CD4-positive, CD25-positive, alpha-beta regulatory T cell (primary cell): ENCODE measurements around the gene SMIM29. TPM values are rescaled to one million over a fixed set of nuclear protein-coding genes. Genes with fewer than 3 reads are reported as not detected.

ENCODE experiments used
- ATAC-seq, 2 donors: fragments of 150-1000 bp; cut with Tn5 transposase; one replicate each; pipeline ENCODE4 v1.10.0; 2021; ENCODE audit warnings: low read depth in 2 of 2, moderate number of reproducible peaks in 2 of 2, moderate library complexity in 1 of 2
- DNase-seq, 3 donors: peaks; one replicate each; pipeline versions ENCODE4 v3.0.0 to v3.0.0-alpha.2; 2012 to 2022; ENCODE audit warnings: mixed read lengths in 1 of 3
- H3K27ac ChIP-seq: one replicate; pipeline ENCODE4 v1.7.0; 2013; ENCODE audit warnings: mild to moderate bottlenecking, low read length; ENCODE audit not compliant: insufficient read depth, poor library complexity, severe bottlenecking
- H3K27me3 ChIP-seq: one replicate; pipeline ENCODE4 v1.7.0; 2013; ENCODE audit warnings: low read length; ENCODE audit not compliant: control insufficient read depth, insufficient read depth
- H3K36me3 ChIP-seq: one replicate; pipeline ENCODE4 v1.7.0; 2013; ENCODE audit warnings: mild to moderate bottlenecking, low read length, moderate library complexity; ENCODE audit not compliant: control insufficient read depth, insufficient read depth
- H3K4me1 ChIP-seq: 2 replicates; pipeline ENCODE4 v1.7.0; 2013; ENCODE audit warnings: mild to moderate bottlenecking, low read length; ENCODE audit not compliant: insufficient read depth, control insufficient read depth, poor library complexity, severe bottlenecking
- H3K4me3 ChIP-seq: one replicate; pipeline ENCODE4 v1.7.0; 2013; ENCODE audit warnings: low read depth, mild to moderate bottlenecking, low read length, moderate library complexity
- H3K9me3 ChIP-seq, 2 experiments: 1 replicate in 1 of 2; 2 replicates in 1 of 2; pipeline ENCODE4 v1.7.0; 2013; ENCODE audit warnings: low read length in 2 of 2, mild to moderate bottlenecking in 1 of 2, moderate library complexity in 1 of 2; ENCODE audit not compliant: control insufficient read depth in 2 of 2
- H3K27ac Mint-ChIP-seq, 3 donors: one replicate each; pipeline ENCODE4 v1.8.0; 2020 to 2022; ENCODE audit warnings: mild to moderate bottlenecking in 3 of 3, mixed read lengths in 3 of 3, moderate library complexity in 2 of 3
- H3K27me3 Mint-ChIP-seq: one replicate; pipeline ENCODE4 v1.8.0; 2022; ENCODE audit warnings: mild to moderate bottlenecking, mixed read lengths
- H3K36me3 Mint-ChIP-seq: one replicate; pipeline ENCODE4 v1.8.0; 2020; ENCODE audit warnings: mixed read lengths
- H3K4me1 Mint-ChIP-seq, 4 donors: one replicate each; pipeline ENCODE4 v1.8.0; 2020 to 2022; ENCODE audit warnings: mixed read lengths in 4 of 4, mild to moderate bottlenecking in 1 of 4
- H3K4me3 Mint-ChIP-seq, 4 donors: one replicate each; pipeline ENCODE4 v1.8.0; 2020 to 2022; ENCODE audit warnings: mild to moderate bottlenecking in 4 of 4, mixed read lengths in 4 of 4, moderate library complexity in 3 of 4
- H3K9me3 Mint-ChIP-seq, 7 donors: one replicate each; pipeline ENCODE4 v1.8.0; 2020 to 2022; ENCODE audit warnings: mixed read lengths in 7 of 7, mild to moderate bottlenecking in 3 of 7, moderate library complexity in 2 of 7
- polyA plus RNA-seq, 4 donors: library from polyadenylated mRNA; unstranded; fragments of 300-500 nt; fragmentation: Illumina TruSeq; gene quantifications; one replicate each; pipeline ENCODE4 v1.2.3, GENCODE V29; 2021
- total RNA-seq: library from RNA; stranded (reverse); gene quantifications from one replicate; pipeline ENCODE4 v1.2.3, GENCODE V29; 2022

SMIM29 gene
- 29.2 TPM for total RNA-seq
- polyA plus RNA-seq: 10 to 100 TPM; 47.7 to 82.3 (median 60.7) TPM

DNA sequence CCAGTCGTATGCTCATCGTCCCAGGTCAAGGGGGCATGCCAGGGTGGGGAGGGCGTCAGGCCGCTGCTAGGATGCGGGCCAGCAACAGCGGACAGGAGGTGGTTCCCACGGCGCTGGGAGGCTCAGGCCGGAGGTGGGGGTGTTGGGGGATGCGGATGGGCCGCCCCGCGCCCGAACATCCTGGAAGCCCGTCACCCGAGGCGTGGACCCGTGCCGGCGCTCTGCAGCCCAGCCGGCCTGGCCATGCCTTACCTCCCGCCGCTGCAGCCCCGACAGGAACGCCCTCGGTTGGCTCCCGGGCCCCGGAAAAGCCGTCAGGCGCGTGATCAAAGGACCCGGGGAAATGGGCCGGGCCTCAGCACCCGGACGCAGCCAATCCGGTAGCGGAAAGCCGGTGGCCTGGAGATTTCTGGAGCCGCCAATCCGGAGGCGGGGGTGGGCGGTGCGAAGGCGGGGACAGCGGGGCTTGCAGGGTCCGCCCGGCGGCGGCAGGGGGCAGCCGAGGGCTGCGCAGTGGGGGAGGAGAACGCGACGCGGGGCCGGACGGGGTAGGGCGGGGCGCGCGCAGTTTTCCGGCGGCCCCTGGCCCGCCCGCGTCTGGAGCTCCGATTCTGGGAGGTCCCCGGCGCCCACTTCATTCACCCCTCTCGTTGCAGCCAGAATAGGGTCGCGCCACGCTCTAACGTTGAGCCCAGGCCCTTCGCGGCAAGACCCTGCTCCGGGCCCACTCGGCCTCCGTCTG lies at the start of gene SMIM29:
TSS of gene SMIM29 (minus strand) at position 280 of the 742 bp plus-strand sequence. CDS start 1,215 bp downstream, outside the sequence.
- Histone ChIP-seq H3K36me3 (peaks cover 1% of the 10 kb centered on the region), H3K27me3 (no peaks in the 10 kb centered on the region), H3K4me1 (peaks cover 18% of the 10 kb centered on the region), H3K27ac (peak within 1 kb of the TSS; percentile 90), H3K9me3 (no peaks in the 10 kb centered on the region), H3K4me3 (peak within 1 kb of the TSS; percentile 79)
- peaks cover 0 to 35% (median 16%) of the 10 kb centered on the region in 4 donors for H3K4me1 Mint-ChIP-seq
- H3K4me3 Mint-ChIP-seq: peak within 1 kb of the TSS; percentile 91 to 100 (median 94)
- DNase-seq (peak; percentile 96 to 97 (median 96)), ATAC-seq (peak; percentile 91 to 92)
- H3K27ac Mint-ChIP-seq: peak within 1 kb of the TSS; percentile 96 to 97 (median 96)
- no peaks in the 10 kb centered on the region for H3K27me3 Mint-ChIP-seq
- H3K36me3 Mint-ChIP-seq: no peaks in the 10 kb centered on the region
- H3K9me3 Mint-ChIP-seq: no peaks in the 10 kb centered on the region

GRCh38 chr6:34295721-34296120 lies 46.9 kb upstream of the SMIM29 start:
- Mint-ChIP-seq H3K36me3 (peaks cover 27% of the 10 kb centered on the region), H3K9me3 (no peaks in the 10 kb centered on the region), H3K27ac (peak overlapping the region; percentile 21 to 74 (median 56)), H3K27me3 (no peaks in the 10 kb centered on the region), H3K4me3 (no peak overlapping the region), H3K4me1 (peaks cover 9 to 22% (median 14%) of the 10 kb centered on the region in 4 donors)
- Histone ChIP-seq H3K27ac (no peak overlapping the region), H3K27me3 (no peaks in the 10 kb centered on the region), H3K4me3 (no peak overlapping the region), H3K4me1 (no peaks in the 10 kb centered on the region), H3K36me3 (peaks cover 29% of the 10 kb centered on the region), H3K9me3 (no peaks in the 10 kb centered on the region)
- ATAC-seq (peak; percentile 55 to 72), DNase-seq (peak in 1 of 3 donors; percentile 73)

DNA sequence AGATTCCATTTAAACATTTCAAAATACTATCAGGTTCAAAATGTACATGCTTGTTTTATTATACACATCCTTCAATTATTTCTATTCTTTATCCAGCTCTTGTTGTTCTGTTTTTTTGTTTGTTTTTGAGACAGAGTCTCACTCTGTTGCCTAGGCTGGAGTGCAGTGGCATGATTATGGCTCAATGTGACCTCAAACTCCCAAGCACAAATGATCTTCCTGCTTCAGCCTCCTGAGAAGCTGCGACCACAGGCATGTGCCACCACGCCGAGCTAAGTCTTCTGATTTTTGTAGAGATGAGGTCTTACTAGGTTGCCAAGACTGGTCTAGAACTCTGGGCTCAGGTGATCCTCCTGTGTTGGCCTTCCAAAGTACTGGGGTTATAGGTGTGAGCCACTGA lies 44.1 kb upstream of the SMIM29 start:
- Mint-ChIP-seq H3K36me3 (peaks cover 32% of the 10 kb centered on the region), H3K4me3 (no peak overlapping the region), H3K27ac (peak overlapping the region in 1 of 3 donors; percentile 83), H3K4me1 (peaks cover 9 to 26% (median 20%) of the 10 kb centered on the region in 4 donors), H3K9me3 (no peaks in the 10 kb centered on the region), H3K27me3 (no peaks in the 10 kb centered on the region)
- peaks cover 40% of the 10 kb centered on the region for H3K36me3 ChIP-seq
- no peaks in the 10 kb centered on the region for H3K4me1 ChIP-seq
- H3K27me3 ChIP-seq: no peaks in the 10 kb centered on the region
- DNase-seq (no peak), ATAC-seq (no peak)
- no peak overlapping the region for H3K27ac ChIP-seq
- no peak overlapping the region for H3K4me3 ChIP-seq
- H3K9me3 ChIP-seq: no peaks in the 10 kb centered on the region

GRCh38 chr6:34289137-34289536 lies 40.3 kb upstream of the SMIM29 start:
- Mint-ChIP-seq H3K27ac (peak overlapping the region in 2 of 3 donors; percentile 49 to 62), H3K9me3 (no peaks in the 10 kb centered on the region), H3K36me3 (peaks cover 44% of the 10 kb centered on the region), H3K4me1 (peaks cover 0 to 13% (median 5%) of the 10 kb centered on the region in 4 donors), H3K4me3 (no peak overlapping the region), H3K27me3 (no peaks in the 10 kb centered on the region)
- peaks cover 34% of the 10 kb centered on the region for H3K36me3 ChIP-seq
- H3K9me3 ChIP-seq: no peaks in the 10 kb centered on the region
- no peak for DNase-seq
- H3K27ac ChIP-seq: no peak overlapping the region
- no peak for ATAC-seq
- no peak overlapping the region for H3K4me3 ChIP-seq
- H3K4me1 ChIP-seq: no peaks in the 10 kb centered on the region
- H3K27me3 ChIP-seq: no peaks in the 10 kb centered on the region

GRCh38 chr6:34288581-34288980 lies 39.8 kb upstream of the SMIM29 start:
- H3K36me3 ChIP-seq: peaks cover 33% of the 10 kb centered on the region
- ATAC-seq (no peak), DNase-seq (peak in 1 of 3 donors; percentile 44)
- no peak overlapping the region for H3K4me3 Mint-ChIP-seq
- no peaks in the 10 kb centered on the region for H3K27me3 Mint-ChIP-seq
- peaks cover 44% of the 10 kb centered on the region for H3K36me3 Mint-ChIP-seq
- H3K9me3 ChIP-seq: no peaks in the 10 kb centered on the region
- H3K27ac ChIP-seq: no peak overlapping the region
- H3K27ac Mint-ChIP-seq: peak overlapping the region in 2 of 3 donors; percentile 20 to 49
- no peaks in the 10 kb centered on the region for H3K4me1 ChIP-seq
- H3K27me3 ChIP-seq: no peaks in the 10 kb centered on the region
- no peaks in the 10 kb centered on the region for H3K9me3 Mint-ChIP-seq
- H3K4me1 Mint-ChIP-seq: peaks cover 0 to 13% (median 5%) of the 10 kb centered on the region in 4 donors
- no peak overlapping the region for H3K4me3 ChIP-seq

DNA sequence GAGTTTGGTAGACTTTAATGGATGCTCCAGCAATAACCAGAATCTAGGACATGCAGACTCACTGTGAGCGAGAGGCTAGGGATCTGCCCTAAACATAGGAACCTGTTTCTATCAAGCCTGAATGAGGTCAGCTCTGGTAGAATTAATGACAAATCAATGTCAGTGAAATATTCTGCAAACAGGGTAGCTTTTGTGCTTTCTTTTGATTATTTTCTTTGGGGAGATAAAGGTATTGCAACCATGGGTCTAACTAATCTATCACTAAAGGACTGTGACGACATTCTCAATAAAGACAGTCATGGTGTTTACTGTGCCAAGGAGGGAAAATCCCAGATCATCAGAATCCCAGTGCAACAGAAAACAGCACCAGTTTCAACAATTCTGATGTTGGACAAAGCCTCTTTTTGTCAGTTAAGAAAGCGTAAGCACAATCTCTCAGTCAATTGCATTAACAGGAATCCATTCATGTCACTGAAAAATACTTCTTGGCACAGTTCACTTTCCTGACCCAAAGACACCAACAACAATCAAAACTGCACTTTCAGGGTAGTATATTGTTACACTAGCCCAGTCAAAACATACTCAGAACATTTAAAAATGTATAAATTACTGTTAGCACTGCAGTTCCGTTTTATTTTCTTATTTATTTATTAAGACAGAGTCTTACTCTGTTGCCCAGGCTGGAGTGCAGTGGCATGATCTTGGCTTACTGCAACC lies 36.8 kb upstream of the SMIM29 start:
- H3K27ac ChIP-seq: no peak overlapping the region
- H3K27me3 Mint-ChIP-seq: no peaks in the 10 kb centered on the region
- H3K9me3 ChIP-seq: no peaks in the 10 kb centered on the region
- no peaks in the 10 kb centered on the region for H3K27me3 ChIP-seq
- peaks cover 34% of the 10 kb centered on the region for H3K36me3 Mint-ChIP-seq
- H3K27ac Mint-ChIP-seq: peak overlapping the region in 1 of 3 donors; percentile 71
- peaks cover 0 to 13% (median 6%) of the 10 kb centered on the region in 4 donors for H3K4me1 Mint-ChIP-seq
- peaks cover 0 to 1% (median 0%) of the 10 kb centered on the region in 7 donors for H3K9me3 Mint-ChIP-seq
- no peaks in the 10 kb centered on the region for H3K4me1 ChIP-seq
- H3K4me3 Mint-ChIP-seq: no peak overlapping the region
- no peak overlapping the region for H3K4me3 ChIP-seq
- DNase-seq (no peak), ATAC-seq (no peak)
- H3K36me3 ChIP-seq: peaks cover 15% of the 10 kb centered on the region

DNA sequence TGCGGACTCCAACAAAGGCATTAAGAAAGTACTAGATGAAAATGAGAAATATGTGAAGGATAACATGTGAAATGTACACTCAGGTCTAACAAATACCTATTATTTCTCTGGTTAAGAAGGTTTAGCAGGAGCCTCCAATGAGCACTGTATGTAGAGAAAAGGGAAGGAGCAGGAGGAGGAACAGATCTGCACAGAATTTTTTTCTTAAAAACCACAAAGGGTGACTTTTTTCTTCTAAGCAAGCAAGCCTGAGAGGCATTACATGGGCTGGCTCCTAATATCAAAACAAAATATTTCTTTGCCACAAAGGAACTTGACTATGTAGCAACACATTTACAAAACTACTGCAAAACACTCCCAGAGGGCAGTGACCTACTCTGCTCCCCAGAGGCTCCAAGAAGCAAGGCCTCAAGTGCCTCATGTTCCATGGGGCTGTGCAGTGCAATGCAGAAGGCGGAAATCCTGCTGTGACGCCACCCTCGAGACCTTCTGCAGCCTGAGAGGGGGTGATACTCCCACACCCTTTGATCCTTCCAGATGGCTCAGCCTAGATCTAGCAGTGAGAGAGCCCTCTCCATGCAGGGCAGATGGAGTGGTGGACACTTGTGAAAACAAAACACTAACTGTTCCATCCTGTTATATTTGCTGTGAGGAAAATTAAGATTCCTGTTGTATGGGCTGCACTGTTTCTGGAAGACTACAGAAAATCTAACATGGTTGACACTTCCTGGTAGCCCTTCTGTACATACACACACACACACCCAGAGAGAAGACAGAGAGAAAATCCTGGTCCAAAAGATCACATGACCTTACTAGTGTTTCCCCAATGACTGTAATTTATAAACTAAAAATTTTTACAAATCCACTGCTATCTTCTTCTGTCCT lies 36.0 kb upstream of the SMIM29 start:
- H3K27ac ChIP-seq: no peak overlapping the region
- H3K4me1 ChIP-seq: no peaks in the 10 kb centered on the region
- no peaks in the 10 kb centered on the region for H3K27me3 ChIP-seq
- no peaks in the 10 kb centered on the region for H3K9me3 ChIP-seq
- Mint-ChIP-seq H3K4me3 (no peak overlapping the region), H3K27ac (peak overlapping the region in 2 of 3 donors; percentile 48 to 71), H3K36me3 (peaks cover 34% of the 10 kb centered on the region), H3K4me1 (peaks cover 0 to 13% (median 6%) of the 10 kb centered on the region in 4 donors), H3K27me3 (no peaks in the 10 kb centered on the region), H3K9me3 (peaks cover 0 to 1% (median 0%) of the 10 kb centered on the region in 7 donors)
- ATAC-seq: no peak
- no peak for DNase-seq
- H3K36me3 ChIP-seq: peaks cover 16% of the 10 kb centered on the region
- H3K4me3 ChIP-seq: no peak overlapping the region
